ENCODE measurements around the gene MYO16. TPM values are rescaled to one million over a fixed set of nuclear protein-coding genes. Genes with fewer than 3 reads are reported as not detected.

Gene MYO16
- total RNA-seq, 1 donor from 2014 or later: not detected

DNA sequence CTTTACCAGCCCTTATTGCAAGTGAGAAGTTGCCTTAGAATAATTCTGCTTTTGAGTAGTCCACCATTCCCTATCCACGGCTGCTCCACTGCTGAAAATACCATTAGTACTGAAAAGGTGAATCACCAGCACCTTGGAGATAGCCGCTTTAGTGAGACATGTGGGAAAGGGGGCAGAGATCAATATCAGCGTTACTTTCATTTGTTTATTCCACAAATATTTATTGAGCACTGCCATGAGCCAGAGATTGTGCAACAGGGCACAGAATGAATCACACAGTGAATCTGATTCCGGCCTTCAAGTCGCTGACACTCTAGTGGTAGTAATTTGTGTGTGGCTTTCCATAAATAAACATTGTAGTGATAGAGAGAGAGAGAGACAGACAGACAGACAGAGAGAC is 31.5 kb upstream of the MYO16 start:
- DNase-seq (ENCODE audit: low read depth) (peak; percentile 3), FAIRE-seq (no peak)
- no peak overlapping the region for H3K4me3 ChIP-seq (ENCODE audit: low read depth, low read length)
- H3K27me3 ChIP-seq (ENCODE audit: control insufficient read depth, insufficient read depth, low read length): no peaks in the 10 kb centered on the region
- TF ChIP-seq, protein P1, sequence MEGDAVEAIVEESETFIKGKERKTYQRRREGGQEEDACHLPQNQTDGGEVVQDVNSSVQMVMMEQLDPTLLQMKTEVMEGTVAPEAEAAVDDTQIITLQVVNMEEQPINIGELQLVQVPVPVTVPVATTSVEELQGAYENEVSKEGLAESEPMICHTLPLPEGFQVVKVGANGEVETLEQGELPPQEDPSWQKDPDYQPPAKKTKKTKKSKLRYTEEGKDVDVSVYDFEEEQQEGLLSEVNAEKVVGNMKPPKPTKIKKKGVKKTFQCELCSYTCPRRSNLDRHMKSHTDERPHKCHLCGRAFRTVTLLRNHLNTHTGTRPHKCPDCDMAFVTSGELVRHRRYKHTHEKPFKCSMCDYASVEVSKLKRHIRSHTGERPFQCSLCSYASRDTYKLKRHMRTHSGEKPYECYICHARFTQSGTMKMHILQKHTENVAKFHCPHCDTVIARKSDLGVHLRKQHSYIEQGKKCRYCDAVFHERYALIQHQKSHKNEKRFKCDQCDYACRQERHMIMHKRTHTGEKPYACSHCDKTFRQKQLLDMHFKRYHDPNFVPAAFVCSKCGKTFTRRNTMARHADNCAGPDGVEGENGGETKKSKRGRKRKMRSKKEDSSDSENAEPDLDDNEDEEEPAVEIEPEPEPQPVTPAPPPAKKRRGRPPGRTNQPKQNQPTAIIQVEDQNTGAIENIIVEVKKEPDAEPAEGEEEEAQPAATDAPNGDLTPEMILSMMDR (IDR thresholded peaks at IDR 0.05; ENCODE audit: insufficient read depth, low read length, severe bottlenecking): no peak
- no peaks in the 10 kb centered on the region for H3K36me3 ChIP-seq (ENCODE audit: control insufficient read depth, insufficient read depth, low read length)

DNA sequence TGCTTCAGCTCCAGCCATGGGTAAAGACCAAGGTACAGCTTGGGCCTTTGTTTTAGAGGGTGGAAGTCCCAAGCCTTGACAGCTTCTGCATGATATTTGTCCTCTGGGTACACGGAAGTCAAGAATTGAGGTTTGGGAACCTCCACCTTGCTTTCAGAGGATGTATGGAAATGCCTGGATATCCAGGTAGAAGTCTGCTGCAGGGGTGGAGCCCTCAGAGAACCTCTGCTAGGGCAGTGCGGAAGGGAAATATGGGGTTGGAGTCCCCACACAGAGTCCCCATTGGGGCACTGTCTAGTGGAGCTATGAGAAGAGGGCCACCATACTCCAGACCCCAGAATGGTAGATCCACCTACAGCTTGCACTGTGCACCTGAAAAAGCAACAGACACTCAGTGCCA is 23.0 kb upstream of the MYO16 start:
- H3K27me3 ChIP-seq (ENCODE audit: control insufficient read depth, insufficient read depth, low read length): no peaks in the 10 kb centered on the region
- DNase-seq (ENCODE audit: low read depth) (no peak), FAIRE-seq (peak; percentile 83)
- no peak overlapping the region for H3K4me3 ChIP-seq (ENCODE audit: low read depth, low read length)
- TF ChIP-seq, protein P1 (IDR thresholded peaks at IDR 0.05; ENCODE audit: insufficient read depth, low read length, severe bottlenecking): no peak
- H3K36me3 ChIP-seq (ENCODE audit: control insufficient read depth, insufficient read depth, low read length): no peaks in the 10 kb centered on the region

DNA sequence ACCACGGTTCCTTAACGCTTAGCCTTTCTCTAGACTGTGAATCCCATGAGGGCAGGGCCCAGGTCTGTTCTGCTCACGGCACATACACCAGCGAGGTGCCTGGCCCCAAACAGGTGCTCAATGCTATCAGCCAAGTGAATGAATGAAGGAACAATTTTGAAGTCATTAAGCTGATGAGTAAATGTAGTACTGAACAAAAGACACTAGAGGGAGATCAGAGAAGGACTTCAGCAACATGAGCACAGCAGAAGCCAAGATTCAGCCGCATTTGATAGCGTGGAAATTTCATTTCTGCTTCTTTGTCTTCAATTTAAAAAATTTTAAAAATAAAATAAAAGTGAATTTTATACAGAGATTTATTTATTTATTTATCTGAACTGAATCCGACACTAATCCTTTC is 20.1 kb upstream of the MYO16 start:
- no peak for FAIRE-seq
- H3K27me3 ChIP-seq (ENCODE audit: control insufficient read depth, insufficient read depth, low read length): no peaks in the 10 kb centered on the region
- peak; percentile 1 for DNase-seq (ENCODE audit: low read depth)
- TF ChIP-seq, protein P1 (IDR thresholded peaks at IDR 0.05; ENCODE audit: insufficient read depth, low read length, severe bottlenecking): peak; percentile 22
- no peak overlapping the region for H3K4me3 ChIP-seq (ENCODE audit: low read depth, low read length)
- H3K36me3 ChIP-seq (ENCODE audit: control insufficient read depth, insufficient read depth, low read length): no peaks in the 10 kb centered on the region

DNA sequence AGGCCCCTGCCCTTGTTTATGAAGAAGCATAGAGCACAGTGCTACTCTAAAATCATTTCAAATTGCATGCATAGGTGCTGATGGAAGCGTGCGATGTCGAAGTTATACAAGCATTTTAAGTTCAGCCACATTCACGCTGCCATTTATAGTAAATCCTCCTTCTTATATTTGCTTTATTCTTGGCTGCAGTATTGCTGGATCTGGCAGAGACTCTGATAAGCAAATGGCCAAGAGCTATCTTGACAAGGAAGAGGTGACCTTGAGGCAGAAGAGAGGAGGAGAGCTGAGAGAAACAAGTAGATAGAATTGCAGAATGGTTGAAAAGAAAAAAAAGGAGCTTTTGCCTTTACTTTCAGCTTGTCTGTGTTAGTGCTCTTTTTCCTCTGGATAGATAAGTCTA is 18.9 kb upstream of the MYO16 start:
- DNase-seq (ENCODE audit: low read depth): no peak
- FAIRE-seq: no peak
- no peaks in the 10 kb centered on the region for H3K36me3 ChIP-seq (ENCODE audit: control insufficient read depth, insufficient read depth, low read length)
- TF ChIP-seq, protein P1 (IDR thresholded peaks at IDR 0.05; ENCODE audit: insufficient read depth, low read length, severe bottlenecking): no peak
- no peak overlapping the region for H3K4me3 ChIP-seq (ENCODE audit: low read depth, low read length)
- H3K27me3 ChIP-seq (ENCODE audit: control insufficient read depth, insufficient read depth, low read length): no peaks in the 10 kb centered on the region

DNA sequence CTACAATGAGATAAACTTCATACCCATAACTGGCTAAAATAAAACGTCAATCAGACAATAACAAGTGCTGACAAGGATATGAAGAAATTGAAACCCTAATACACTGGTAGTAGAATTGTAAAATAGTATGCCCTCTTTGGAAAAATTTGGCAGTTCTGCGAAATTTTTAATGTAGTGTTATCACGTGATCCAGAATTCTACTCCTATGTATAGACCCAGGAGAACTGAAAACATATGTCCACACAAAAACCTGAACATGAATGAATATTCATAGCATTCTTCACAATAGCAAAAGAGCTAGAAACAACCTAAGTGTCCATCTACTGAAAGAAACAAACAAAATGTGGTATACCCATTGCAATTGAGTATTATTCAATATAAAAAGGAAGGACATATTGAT is 14.2 kb upstream of the MYO16 start:
- Histone ChIP-seq H3K36me3 (ENCODE audit: control insufficient read depth, insufficient read depth, low read length) (no peaks in the 10 kb centered on the region), H3K27me3 (ENCODE audit: control insufficient read depth, insufficient read depth, low read length) (no peaks in the 10 kb centered on the region), H3K4me3 (ENCODE audit: low read depth, low read length) (no peak overlapping the region)
- TF ChIP-seq, protein P1 (IDR thresholded peaks at IDR 0.05; ENCODE audit: insufficient read depth, low read length, severe bottlenecking): no peak
- FAIRE-seq (no peak), DNase-seq (ENCODE audit: low read depth) (no peak)

DNA sequence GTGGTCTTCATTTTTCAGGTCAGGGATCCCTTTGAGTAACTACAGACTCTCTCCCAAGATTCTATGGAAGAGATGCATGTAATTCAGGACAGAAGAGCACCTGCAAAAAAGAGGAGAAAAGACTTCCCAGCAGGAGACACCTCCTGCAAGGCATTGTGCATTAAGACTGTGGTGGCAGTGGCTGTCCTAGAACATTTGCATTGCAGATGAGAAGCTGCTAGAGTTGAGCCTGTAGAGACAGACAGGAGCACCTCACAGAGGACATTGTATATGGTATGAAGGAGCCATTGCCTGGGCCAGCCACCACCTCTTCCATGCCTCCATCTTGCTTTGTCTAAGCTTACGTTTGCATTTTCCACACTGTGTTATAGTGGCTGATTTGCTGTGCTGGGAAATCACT is 11.2 kb upstream of the MYO16 start:
- DNase-seq (ENCODE audit: low read depth) (no peak), FAIRE-seq (no peak)
- TF ChIP-seq, protein P1 (IDR thresholded peaks at IDR 0.05; ENCODE audit: insufficient read depth, low read length, severe bottlenecking): no peak
- no peaks in the 10 kb centered on the region for H3K36me3 ChIP-seq (ENCODE audit: control insufficient read depth, insufficient read depth, low read length)
- no peaks in the 10 kb centered on the region for H3K27me3 ChIP-seq (ENCODE audit: control insufficient read depth, insufficient read depth, low read length)
- H3K4me3 ChIP-seq (ENCODE audit: low read depth, low read length): no peak overlapping the region
